RWPE2 (cell line): ENCODE results near the gene TMEM237.
"Not testable (repeated sequence)": the region's sequence is repeated elsewhere in the genome, so short reads cannot be mapped to it uniquely, and the experiment has no call there.

Experiments
- ATAC-seq: fragments of 200-7000 bp; cut with Tn5 transposase; 3 replicates; pipeline ENCODE4 v1.9.1; 2021; ENCODE audit warnings: low read depth
- DNase-seq: peaks from one replicate; pipeline ENCODE4 v3.0.0-alpha.2; 2020; ENCODE audit warnings: low spot score
- H3K27ac ChIP-seq: fragments of 450-650 bp; 2 replicates; pipeline ENCODE4 v1.5.1; 2017; ENCODE audit warnings: mild to moderate bottlenecking; ENCODE audit not compliant: poor library complexity, severe bottlenecking
- H3K27me3 ChIP-seq: fragments of 250-450 bp; sonication (Bioruptor Pico); 2 replicates; pipeline ENCODE4 v1.5.1; 2021; ENCODE audit warnings: mild to moderate bottlenecking, moderate library complexity; ENCODE audit not compliant: insufficient read depth, poor library complexity, severe bottlenecking
- H3K36me3 ChIP-seq: fragments of 250-450 bp; sonication (Bioruptor Pico); 2 replicates; pipeline ENCODE4 v1.5.1; 2020; ENCODE audit warnings: low read depth, mild to moderate bottlenecking, moderate library complexity
- H3K4me1 ChIP-seq: fragments of 250-450 bp; sonication (Bioruptor Pico); 2 replicates; pipeline ENCODE4 v1.5.1; 2021; ENCODE audit warnings: mild to moderate bottlenecking, moderate library complexity; ENCODE audit not compliant: insufficient read depth, poor library complexity, severe bottlenecking
- H3K4me3 ChIP-seq: fragments of 250-450 bp; sonication (Bioruptor Pico); 2 replicates; pipeline ENCODE4 v1.5.1; 2021; ENCODE audit warnings: mild to moderate bottlenecking, moderate library complexity; ENCODE audit not compliant: severe bottlenecking
- H3K9me3 ChIP-seq: fragments of 250-450 bp; sonication (Bioruptor Pico); 2 replicates; pipeline ENCODE4 v1.5.1; 2021; ENCODE audit warnings: mild to moderate bottlenecking, moderate library complexity; ENCODE audit not compliant: severe bottlenecking
- TF ChIP-seq, protein P1 (sequence below): fragments of 450-650 bp; IDR thresholded peaks from one replicate; pipeline ENCODE4 v1.5.1; 2017; ENCODE audit warnings: mild to moderate bottlenecking, moderate library complexity; ENCODE audit not compliant: poor library complexity, severe bottlenecking

Gene TMEM237

DNA sequence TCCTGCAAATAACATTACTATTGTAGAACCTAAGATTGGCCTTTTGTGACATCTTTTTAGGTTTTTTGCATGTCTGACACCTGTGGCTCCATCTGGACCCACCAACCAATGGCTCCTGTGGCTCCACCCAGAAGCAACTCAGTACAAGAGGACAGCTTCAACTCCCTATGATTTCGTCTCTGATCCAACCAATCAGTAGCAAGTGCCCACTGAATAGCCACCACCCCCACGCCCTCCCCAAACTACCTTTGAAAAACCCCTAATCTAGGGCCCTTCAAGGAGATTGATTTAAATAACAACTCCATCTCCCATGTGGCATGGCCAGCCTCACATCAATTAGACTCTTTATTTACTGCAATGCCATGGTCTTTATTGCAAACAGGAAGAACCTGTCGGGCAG is 31.5 kb upstream of the TMEM237 start:
- Histone ChIP-seq H3K9me3 (no peaks in the 10 kb centered on the region), H3K4me1 (no peaks in the 10 kb centered on the region), H3K27me3 (no peaks in the 10 kb centered on the region), H3K4me3 (no peak overlapping the region), H3K27ac (no peak overlapping the region), H3K36me3 (no peaks in the 10 kb centered on the region)
- DNase-seq, result no peak
- TF ChIP-seq, protein P1, sequence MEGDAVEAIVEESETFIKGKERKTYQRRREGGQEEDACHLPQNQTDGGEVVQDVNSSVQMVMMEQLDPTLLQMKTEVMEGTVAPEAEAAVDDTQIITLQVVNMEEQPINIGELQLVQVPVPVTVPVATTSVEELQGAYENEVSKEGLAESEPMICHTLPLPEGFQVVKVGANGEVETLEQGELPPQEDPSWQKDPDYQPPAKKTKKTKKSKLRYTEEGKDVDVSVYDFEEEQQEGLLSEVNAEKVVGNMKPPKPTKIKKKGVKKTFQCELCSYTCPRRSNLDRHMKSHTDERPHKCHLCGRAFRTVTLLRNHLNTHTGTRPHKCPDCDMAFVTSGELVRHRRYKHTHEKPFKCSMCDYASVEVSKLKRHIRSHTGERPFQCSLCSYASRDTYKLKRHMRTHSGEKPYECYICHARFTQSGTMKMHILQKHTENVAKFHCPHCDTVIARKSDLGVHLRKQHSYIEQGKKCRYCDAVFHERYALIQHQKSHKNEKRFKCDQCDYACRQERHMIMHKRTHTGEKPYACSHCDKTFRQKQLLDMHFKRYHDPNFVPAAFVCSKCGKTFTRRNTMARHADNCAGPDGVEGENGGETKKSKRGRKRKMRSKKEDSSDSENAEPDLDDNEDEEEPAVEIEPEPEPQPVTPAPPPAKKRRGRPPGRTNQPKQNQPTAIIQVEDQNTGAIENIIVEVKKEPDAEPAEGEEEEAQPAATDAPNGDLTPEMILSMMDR, result no peak
- no peak for ATAC-seq

DNA sequence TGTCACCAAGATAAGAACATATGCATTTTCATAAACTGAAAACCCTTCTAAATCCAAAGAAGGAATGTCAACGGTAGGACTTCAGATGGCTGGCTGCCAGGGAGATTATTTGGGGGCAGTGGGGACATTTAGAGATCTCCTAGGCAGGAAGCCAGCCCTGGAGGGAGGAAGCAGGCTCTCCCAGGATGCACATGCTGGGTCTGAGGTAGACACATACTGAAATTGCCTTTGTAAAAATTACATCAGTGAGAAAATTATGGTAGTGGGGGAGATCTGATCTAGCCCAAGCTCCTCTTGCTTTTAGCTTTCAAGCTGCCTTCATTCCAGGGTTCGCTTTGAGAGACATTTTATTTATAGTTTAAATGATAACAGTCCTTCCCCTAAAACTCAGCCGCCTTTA is 31.0 kb upstream of the TMEM237 start:
- no peaks in the 10 kb centered on the region for H3K36me3 ChIP-seq
- H3K27ac ChIP-seq, result no peak overlapping the region
- no peak for DNase-seq
- TF ChIP-seq, protein P1, result no peak
- ATAC-seq, result no peak
- H3K27me3 ChIP-seq, result no peaks in the 10 kb centered on the region
- H3K4me3 ChIP-seq, result no peak overlapping the region
- no peaks in the 10 kb centered on the region for H3K4me1 ChIP-seq
- no peaks in the 10 kb centered on the region for H3K9me3 ChIP-seq

- TF ChIP-seq, protein P1, result no peak
- no peak for ATAC-seq
- no peak overlapping the region for H3K4me3 ChIP-seq
- no peak for DNase-seq
- no peaks in the 10 kb centered on the region for H3K9me3 ChIP-seq
- no peaks in the 10 kb centered on the region for H3K27me3 ChIP-seq
- H3K27ac ChIP-seq, result no peak overlapping the region
- H3K4me1 ChIP-seq, result no peaks in the 10 kb centered on the region
- H3K36me3 ChIP-seq, result no peaks in the 10 kb centered on the region
Observed at GRCh38 chr2:201673546-201673945, 30.2 kb upstream of the TMEM237 start.

DNA sequence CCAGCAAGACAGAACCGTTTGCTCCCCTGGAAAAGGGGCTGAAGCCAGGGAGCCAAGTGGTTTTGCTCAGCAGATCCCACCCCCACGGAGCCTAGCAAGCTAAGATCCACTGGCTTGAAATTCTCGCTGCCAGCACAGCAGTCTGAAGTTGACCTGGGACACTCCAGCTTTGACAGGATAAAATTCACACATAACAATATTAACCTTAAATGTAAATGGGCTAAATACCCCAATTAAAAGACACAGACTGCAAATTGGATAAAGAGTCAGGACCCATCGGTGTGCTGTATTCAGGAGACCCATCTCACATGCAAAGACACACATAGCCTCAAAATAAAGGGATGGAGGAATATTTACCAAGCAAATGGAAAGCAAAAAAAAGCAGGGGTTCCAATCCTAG is 27.9 kb upstream of the TMEM237 start:
- not testable (repeated sequence) for ATAC-seq, H3K36me3 ChIP-seq, H3K27ac ChIP-seq, H3K4me1 ChIP-seq, H3K9me3 ChIP-seq, H3K27me3 ChIP-seq, H3K4me3 ChIP-seq, DNase-seq

GRCh38 chr2:201669865-201670264 is 26.6 kb upstream of the TMEM237 start:
- TF ChIP-seq, protein P1, result no peak
- DNase-seq (no peak), ATAC-seq (no peak)
- Histone ChIP-seq H3K9me3 (no peaks in the 10 kb centered on the region), H3K27me3 (no peaks in the 10 kb centered on the region), H3K4me1 (no peaks in the 10 kb centered on the region), H3K36me3 (no peaks in the 10 kb centered on the region), H3K27ac (no peak overlapping the region), H3K4me3 (no peak overlapping the region)
